NCI-H82 treated with DMSO at 0.1 percent for 48 hours (cell line): ENCODE data around the gene FURIN.
"Not testable (repeated sequence)": the region's sequence is repeated elsewhere in the genome, so short reads cannot be mapped to it uniquely, and the experiment has no call there.

Experiments used
- DNase-seq: peaks from one replicate; lab custom pipeline; 2025; ENCODE audit not compliant: unreplicated experiment; lab: John Stamatoyannopoulos, UW

Gene FURIN

GRCh38 chr15:90868261-90868689 lies at the start of gene FURIN:
TSS of gene FURIN (plus strand) at chr15:90868588. CDS start at chr15:90875741, 7,153 bp downstream.
- DNase-seq: no peak

- no peak for DNase-seq
These were observed 49.0 kb upstream of the FURIN start for GRCh38 chr15:90819390-90819789.

GRCh38 chr15:90819850-90820249 lies 48.5 kb upstream of the FURIN start:
- no peak for DNase-seq

GRCh38 chr15:90820481-90820880 lies 47.9 kb upstream of the FURIN start:
- no peak for DNase-seq

GRCh38 chr15:90822204-90822955 lies 46.0 kb upstream of the FURIN start:
- no peak for DNase-seq

GRCh38 chr15:90823455-90823974 lies 44.9 kb upstream of the FURIN start:
- no peak for DNase-seq

- DNase-seq: not testable (repeated sequence)
These were observed 43.1 kb upstream of the FURIN start for GRCh38 chr15:90825115-90825899.

- not testable (repeated sequence) for DNase-seq
These were observed 42.0 kb upstream of the FURIN start for GRCh38 chr15:90826206-90826885.

GRCh38 chr15:90826886-90827435 lies 41.4 kb upstream of the FURIN start:
- no peak for DNase-seq

GRCh38 chr15:90828111-90828510 lies 40.3 kb upstream of the FURIN start:
- no peak for DNase-seq

GRCh38 chr15:90829126-90829525 lies 39.3 kb upstream of the FURIN start:
- no peak for DNase-seq

GRCh38 chr15:90829942-90830440 lies 38.4 kb upstream of the FURIN start:
- DNase-seq: no peak

GRCh38 chr15:90834626-90835025 lies 33.8 kb upstream of the FURIN start:
- DNase-seq: no peak

GRCh38 chr15:90836296-90836871 lies 32.0 kb upstream of the FURIN start:
- DNase-seq: no peak

GRCh38 chr15:90837094-90837493 lies 31.3 kb upstream of the FURIN start:
- DNase-seq: no peak

- no peak for DNase-seq
These were observed 30.2 kb upstream of the FURIN start for GRCh38 chr15:90838139-90838538.

GRCh38 chr15:90838544-90838943 lies 29.8 kb upstream of the FURIN start:
- no peak for DNase-seq

- no peak for DNase-seq
These were observed 29.0 kb upstream of the FURIN start for GRCh38 chr15:90839187-90840071.

GRCh38 chr15:90840157-90840855 lies 28.1 kb upstream of the FURIN start:
- DNase-seq: no peak
